ENCODE results near the gene GSG1L2. TPM values are rescaled to one million over a fixed set of nuclear protein-coding genes. Genes with fewer than 3 reads are reported as not detected.
"Not testable (repeated sequence)": the region's sequence is repeated elsewhere in the genome, so short reads cannot be mapped to it uniquely, and the experiment has no call there.

Gene GSG1L2
- total RNA-seq, 2 donors from 2014 or later: not detected

- no peaks in the 10 kb centered on the region for H3K9me3 ChIP-seq
- H3K27ac ChIP-seq: no peak overlapping the region
- intact Hi-C loops (cut with DNase I): no loop called here
- no peaks in the 10 kb centered on the region for H3K27me3 ChIP-seq (replicated peaks; ENCODE audit: insufficient read depth)
- H3K36me3 ChIP-seq: no peaks in the 10 kb centered on the region
- no peak for DNase-seq (ENCODE audit: low spot score)
- no peak for TF ChIP-seq POLR2A (IDR thresholded peaks at IDR 0.05)
- no peak for TF ChIP-seq CTCF (IDR thresholded peaks at IDR 0.05)
- TF ChIP-seq POLR2AphosphoS5 (IDR thresholded peaks at IDR 0.05): no peak
- no peaks in the 10 kb centered on the region for H3K4me1 ChIP-seq (replicated peaks)
- no peak overlapping the region for H3K4me3 ChIP-seq
- WGBS: 90% methylated on average over 4 of the region's 4 CpGs
These were observed 31.6 kb downstream of the GSG1L2 start for GRCh38 chr17:9790316-9790715.

- Histone ChIP-seq H3K27me3 (replicated peaks; ENCODE audit: insufficient read depth) (no peaks in the 10 kb centered on the region), H3K36me3 (no peaks in the 10 kb centered on the region), H3K4me1 (replicated peaks) (no peaks in the 10 kb centered on the region), H3K27ac (no peak overlapping the region), H3K4me3 (no peak overlapping the region), H3K9me3 (no peaks in the 10 kb centered on the region)
- intact Hi-C loops (cut with DNase I): no loop called here
- TF ChIP-seq POLR2AphosphoS5 (IDR thresholded peaks at IDR 0.05): no peak
- no peak for TF ChIP-seq POLR2A (IDR thresholded peaks at IDR 0.05)
- no peak for TF ChIP-seq CTCF (IDR thresholded peaks at IDR 0.05)
- DNase-seq (ENCODE audit: low spot score): no peak
- 77% methylated on average over 8 of the region's 8 CpGs for WGBS
These were observed 33.3 kb downstream of the GSG1L2 start for GRCh38 chr17:9788601-9789000.

- Histone ChIP-seq H3K4me1 (replicated peaks) (no peaks in the 10 kb centered on the region), H3K36me3 (no peaks in the 10 kb centered on the region), H3K27me3 (replicated peaks; ENCODE audit: insufficient read depth) (no peaks in the 10 kb centered on the region), H3K4me3 (no peak overlapping the region), H3K27ac (no peak overlapping the region), H3K9me3 (no peaks in the 10 kb centered on the region)
- intact Hi-C loops (cut with DNase I): no loop called here
- DNase-seq (ENCODE audit: low spot score): no peak
- 93% methylated on average over 2 of the region's 2 CpGs for WGBS
- TF ChIP-seq POLR2AphosphoS5 (IDR thresholded peaks at IDR 0.05) (no peak), POLR2A (IDR thresholded peaks at IDR 0.05) (no peak), CTCF (IDR thresholded peaks at IDR 0.05) (no peak)
These were observed 37.3 kb downstream of the GSG1L2 start for GRCh38 chr17:9784544-9784943.

- DNase-seq (ENCODE audit: low spot score); intact Hi-C loops (cut with DNase I); H3K27me3 ChIP-seq (replicated peaks; ENCODE audit: insufficient read depth); H3K9me3 ChIP-seq; H3K36me3 ChIP-seq; H3K4me3 ChIP-seq; H3K4me1 ChIP-seq (replicated peaks); H3K27ac ChIP-seq: not testable (repeated sequence)
- 72% methylated on average over 5 of the region's 5 CpGs for WGBS
These were observed 38.4 kb downstream of the GSG1L2 start for GRCh38 chr17:9783465-9783864.

- H3K4me1 ChIP-seq (replicated peaks): no peaks in the 10 kb centered on the region
- no peaks in the 10 kb centered on the region for H3K36me3 ChIP-seq
- DNase-seq (ENCODE audit: low spot score): no peak
- WGBS: 57% methylated on average over 4 of the region's 4 CpGs
- H3K27me3 ChIP-seq (replicated peaks; ENCODE audit: insufficient read depth): no peaks in the 10 kb centered on the region
- H3K9me3 ChIP-seq: no peaks in the 10 kb centered on the region
- TF ChIP-seq POLR2AphosphoS5 (IDR thresholded peaks at IDR 0.05) (no peak), POLR2A (IDR thresholded peaks at IDR 0.05) (no peak), CTCF (IDR thresholded peaks at IDR 0.05) (no peak)
- intact Hi-C loops (cut with DNase I): no loop called here
- no peak overlapping the region for H3K27ac ChIP-seq
- no peak overlapping the region for H3K4me3 ChIP-seq
These were observed 38.8 kb downstream of the GSG1L2 start for GRCh38 chr17:9783050-9783449.
